Spleen (tissue), 7 donors: ENCODE data around the gene SRI.

Source experiments
- CTCF ChIP-seq, 11 experiments: fragments of 200-600 bp in 7 of 11; fragments of 450-650 bp in 4 of 11; sonication (generic) in 4 of 11; IDR thresholded peaks in 8 of 11; conservative IDR thresholded peaks in 3 of 11; 1 replicate in 7 of 11; 2 replicates in 4 of 11; pipeline versions ENCODE4 v1.4.0 to v1.8.0; 2016 to 2021; ENCODE audit warnings: antibody characterized with exemption in 11 of 11, inconsistent platforms in 4 of 11, mild to moderate bottlenecking in 1 of 11
- POLR2A ChIP-seq, 3 donors: fragments of 450-650 bp; IDR thresholded peaks; one replicate each; pipeline ENCODE4 v1.5.1; 2017; ENCODE audit warnings: antibody characterized with exemption in 3 of 3, mild to moderate bottlenecking in 1 of 3
- POLR2AphosphoS5 ChIP-seq, 3 donors: sonication (generic); formaldehyde crosslinking; IDR thresholded peaks; one replicate each; pipeline ENCODE4 v1.5.1; 2017; ENCODE audit warnings: antibody characterized with exemption in 3 of 3
- donor health status: DM: no; HTN: no; CAD: no; lungs with moderate emphysema.
- donor health status: DM: no; HTN: no; CAD: no.
- donor health status: DM: no; HTN: no; CAD: no.

GRCh38 chr7:88224601-88225275 is 4.9 kb upstream of the SRI start:
- TF ChIP-seq CTCF (IDR thresholded peaks at IDR 0.05 in 8 of 11, conservative IDR thresholded peaks at IDR 0.05 in 3 of 11) (no peak), POLR2A (IDR thresholded peaks at IDR 0.05) (no peak), POLR2AphosphoS5 (IDR thresholded peaks at IDR 0.05) (no peak)
